Activated B cell treated with CpG ODN at 0.5 μM for 24 hours (primary cell): ENCODE data around the gene B4GALT2. TPM values are rescaled to one million over a fixed set of nuclear protein-coding genes. Genes with fewer than 3 reads are reported as not detected.
A peak's percentile ranks its signal among the peaks of the same experiment; 100 is the strongest.

Source experiments
- ATAC-seq: fragments of 200-7000 bp; cut with Tn5 transposase; one replicate; pipeline ENCODE4 v1.10.0; 2021; ENCODE audit warnings: low read depth, mild to moderate bottlenecking, moderate library complexity
- CTCF ChIA-PET: fragments of 350-600 bp; sonication (Branson Sonifier 250); formaldehyde crosslinking; loops from one replicate; lab custom pipeline; 2021; ENCODE audit warnings: antibody characterized with exemption; lab: Charles Lee
- POLR2A ChIA-PET: fragments of 350-600 bp; sonication (Branson Sonifier 250); formaldehyde crosslinking; loops from one replicate; lab custom pipeline; 2021; ENCODE audit warnings: antibody characterized with exemption; lab: Charles Lee
- DNase-seq: peaks from one replicate; pipeline ENCODE4 v3.0.0; 2022
- H3K27ac Mint-ChIP-seq: one replicate; pipeline ENCODE4 v1.8.0; 2020; ENCODE audit warnings: mixed read lengths
- H3K27me3 Mint-ChIP-seq: one replicate; pipeline ENCODE4 v1.8.0; 2021; ENCODE audit warnings: mixed read lengths
- H3K36me3 Mint-ChIP-seq: one replicate; pipeline ENCODE4 v1.8.0; 2021; ENCODE audit warnings: low read depth, mixed read lengths
- H3K4me1 Mint-ChIP-seq: one replicate; pipeline ENCODE4 v1.8.0; 2021; ENCODE audit warnings: mixed read lengths
- H3K4me3 Mint-ChIP-seq: one replicate; pipeline ENCODE4 v1.8.0; 2020; ENCODE audit warnings: mild to moderate bottlenecking, mixed read lengths
- H3K9me3 Mint-ChIP-seq: one replicate; pipeline ENCODE4 v1.8.0; 2020; ENCODE audit warnings: mixed read lengths
- intact Hi-C: fragments of 100-400 bp; cut with micrococcal nuclease; formaldehyde crosslinking; loops from one replicate; pipeline ENCODE4 v1.15.1; 2024
- total RNA-seq: library from RNA; stranded (reverse); gene quantifications from 2 replicates; pipeline ENCODE4 v1.2.3, GENCODE V29; 2022
- TF ChIP-seq, protein P1 (sequence below): fragments of 200-600 bp; IDR thresholded peaks from one replicate; pipeline ENCODE4 v1.8.0; 2022; ENCODE audit warnings: antibody characterized with exemption, mild to moderate bottlenecking

The B4GALT2 gene
- total RNA-seq, 1 donor from 2014 or later: 8.1 TPM

DNA sequence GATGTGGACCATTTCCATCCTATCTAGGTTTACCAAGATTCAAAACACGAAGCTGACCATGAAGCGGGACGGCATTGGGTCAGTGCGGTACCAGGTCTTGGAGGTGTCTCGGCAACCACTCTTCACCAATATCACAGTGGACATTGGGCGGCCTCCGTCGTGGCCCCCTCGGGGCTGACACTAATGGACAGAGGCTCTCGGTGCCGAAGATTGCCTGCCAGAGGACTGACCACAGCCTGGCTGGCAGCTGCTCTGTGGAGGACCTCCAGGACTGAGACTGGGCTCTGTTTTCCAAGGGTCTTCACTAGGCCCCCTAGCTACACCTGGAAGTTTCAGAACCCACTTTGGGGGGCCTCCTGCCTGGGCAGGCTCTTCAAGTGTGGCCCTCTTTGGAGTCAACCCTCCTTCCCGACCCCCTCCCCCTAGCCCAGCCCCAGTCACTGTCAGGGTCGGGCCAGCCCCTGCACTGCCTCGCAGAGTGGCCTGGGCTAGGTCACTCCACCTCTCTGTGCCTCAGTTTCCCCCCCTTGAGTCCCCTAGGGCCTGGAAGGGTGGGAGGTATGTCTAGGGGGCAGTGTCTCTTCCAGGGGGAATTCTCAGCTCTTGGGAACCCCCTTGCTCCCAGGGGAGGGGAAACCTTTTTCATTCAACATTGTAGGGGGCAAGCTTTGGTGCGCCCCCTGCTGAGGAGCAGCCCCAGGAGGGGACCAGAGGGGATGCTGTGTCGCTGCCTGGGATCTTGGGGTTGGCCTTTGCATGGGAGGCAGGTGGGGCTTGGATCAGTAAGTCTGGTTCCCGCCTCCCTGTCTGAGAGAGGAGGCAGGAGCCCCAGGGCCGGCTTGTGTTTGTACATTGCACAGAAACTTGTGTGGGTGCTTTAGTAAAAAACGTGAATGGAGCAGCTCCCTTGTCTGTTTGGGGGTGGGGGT is 11.5 kb downstream of the B4GALT2 start:
- H3K4me3 Mint-ChIP-seq: peak overlapping the region; percentile 96
- peaks cover 2% of the 10 kb centered on the region for H3K36me3 Mint-ChIP-seq
- POLR2A ChIA-PET: interaction anchor here (2.7 kb wide), 1 partner anchor 15 kb away, joined by 23 read pairs; the partner anchor contains the start of gene ATP6V0B
- TF ChIP-seq, protein P1, sequence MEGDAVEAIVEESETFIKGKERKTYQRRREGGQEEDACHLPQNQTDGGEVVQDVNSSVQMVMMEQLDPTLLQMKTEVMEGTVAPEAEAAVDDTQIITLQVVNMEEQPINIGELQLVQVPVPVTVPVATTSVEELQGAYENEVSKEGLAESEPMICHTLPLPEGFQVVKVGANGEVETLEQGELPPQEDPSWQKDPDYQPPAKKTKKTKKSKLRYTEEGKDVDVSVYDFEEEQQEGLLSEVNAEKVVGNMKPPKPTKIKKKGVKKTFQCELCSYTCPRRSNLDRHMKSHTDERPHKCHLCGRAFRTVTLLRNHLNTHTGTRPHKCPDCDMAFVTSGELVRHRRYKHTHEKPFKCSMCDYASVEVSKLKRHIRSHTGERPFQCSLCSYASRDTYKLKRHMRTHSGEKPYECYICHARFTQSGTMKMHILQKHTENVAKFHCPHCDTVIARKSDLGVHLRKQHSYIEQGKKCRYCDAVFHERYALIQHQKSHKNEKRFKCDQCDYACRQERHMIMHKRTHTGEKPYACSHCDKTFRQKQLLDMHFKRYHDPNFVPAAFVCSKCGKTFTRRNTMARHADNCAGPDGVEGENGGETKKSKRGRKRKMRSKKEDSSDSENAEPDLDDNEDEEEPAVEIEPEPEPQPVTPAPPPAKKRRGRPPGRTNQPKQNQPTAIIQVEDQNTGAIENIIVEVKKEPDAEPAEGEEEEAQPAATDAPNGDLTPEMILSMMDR: no peak
- ATAC-seq: no peak
- peak overlapping the region; percentile 88 for H3K27ac Mint-ChIP-seq
- CTCF ChIA-PET: interaction anchor here (1.0 to 1.6 kb wide), 2 partner anchors 14 to 21 kb away, joined by 3 read pairs; partner anchors contain the start of gene DPH2
- H3K9me3 Mint-ChIP-seq: no peaks in the 10 kb centered on the region
- intact Hi-C loops: loop anchor here (1.0 to 10.0 kb wide), 5 partner anchors 7 to 644 kb away; partner anchors contain the start of genes ATP6V0B and IPO13
- H3K27me3 Mint-ChIP-seq: no peaks in the 10 kb centered on the region
- H3K4me1 Mint-ChIP-seq: peaks cover 36% of the 10 kb centered on the region
- DNase-seq: no peak

DNA sequence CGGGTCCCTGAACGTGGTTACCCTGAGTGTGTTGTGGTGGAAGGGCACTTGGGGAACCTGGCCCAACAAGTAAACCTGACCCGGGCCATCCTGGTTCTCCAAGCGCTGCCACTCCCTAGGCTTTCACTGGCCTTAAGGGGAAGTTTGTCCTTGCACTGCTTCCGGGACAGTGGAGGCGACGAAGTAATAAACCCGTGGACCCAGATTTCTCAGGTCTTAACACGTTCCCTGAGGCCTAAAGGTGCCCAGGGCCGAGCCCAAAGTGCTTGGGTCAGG is 12.1 kb downstream of the B4GALT2 start:
- H3K27ac Mint-ChIP-seq: peak overlapping the region; percentile 88
- H3K27me3 Mint-ChIP-seq: no peaks in the 10 kb centered on the region
- no peak for DNase-seq
- ATAC-seq: peak; percentile 5
- H3K36me3 Mint-ChIP-seq: peaks cover 2% of the 10 kb centered on the region
- H3K9me3 Mint-ChIP-seq: no peaks in the 10 kb centered on the region
- H3K4me3 Mint-ChIP-seq: peak overlapping the region; percentile 96
- TF ChIP-seq, protein P1: no peak
- CTCF ChIA-PET: interaction anchor here (1.6 to 2.8 kb wide), 2 partner anchors 14 to 21 kb away, joined by 3 to 17 read pairs; partner anchors contain the start of gene DPH2
- intact Hi-C loops: loop anchor here (1.0 to 10.0 kb wide), 5 partner anchors 8 to 644 kb away; partner anchors contain the start of genes ATP6V0B and IPO13
- POLR2A ChIA-PET: interaction anchor here (2.7 kb wide), 1 partner anchor 16 kb away, joined by 23 read pairs; the partner anchor contains the start of gene ATP6V0B
- H3K4me1 Mint-ChIP-seq: peaks cover 36% of the 10 kb centered on the region

DNA sequence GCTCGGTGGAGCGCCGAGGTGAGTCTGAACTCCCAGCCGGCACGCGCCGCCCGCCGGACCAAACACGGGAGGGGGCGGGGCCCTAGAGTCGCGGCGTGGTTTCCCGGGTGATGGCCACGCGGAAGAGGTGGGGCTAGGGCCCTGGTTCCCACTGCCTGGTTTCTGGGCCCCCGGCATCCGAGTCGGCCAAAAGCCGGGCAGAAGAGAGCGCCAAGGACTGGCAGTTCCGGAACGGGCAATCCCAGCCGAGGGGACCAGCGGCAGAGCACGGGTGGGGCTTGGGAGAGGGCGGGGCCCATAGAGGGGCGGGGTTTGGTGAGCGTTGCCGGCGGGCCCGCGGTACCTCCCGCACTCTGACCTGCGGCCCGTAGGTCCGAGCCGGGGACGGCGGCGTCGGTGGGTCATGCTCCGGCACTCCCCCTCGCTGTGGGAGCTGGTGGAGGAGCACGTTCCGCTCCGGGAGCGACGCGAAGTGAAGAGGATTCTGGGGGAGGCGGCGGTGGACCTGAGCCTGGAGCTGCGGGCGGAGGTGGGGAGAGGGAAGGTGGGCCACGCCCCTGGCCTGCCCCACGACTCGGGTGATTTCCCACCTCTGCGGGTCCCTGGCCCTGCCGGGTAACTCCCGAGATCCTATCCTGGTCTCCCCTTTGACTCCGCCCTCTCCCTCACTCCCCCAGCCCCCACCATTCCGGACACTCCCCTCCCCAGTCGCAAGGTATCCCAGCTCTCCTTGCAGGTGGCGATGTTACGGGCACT is 12.6 kb downstream of the B4GALT2 start, which contains the start of gene CCDC24:
Gene CCDC24, plus strand, starts transcription at position 124 of the 756 bp plus-strand sequence. Its CDS starts 280 bp downstream, at position 404.
- Mint-ChIP-seq H3K36me3 (peaks cover 2% of the 10 kb centered on the region), H3K27me3 (no peaks in the 10 kb centered on the region), H3K4me3 (peak within 1 kb of the TSS; percentile 96), H3K27ac (peak within 1 kb of the TSS; percentile 88), H3K4me1 (peaks cover 36% of the 10 kb centered on the region), H3K9me3 (no peaks in the 10 kb centered on the region)
- TF ChIP-seq, protein P1: no peak
- DNase-seq (peak; percentile 82), ATAC-seq (peak; percentile 86)
- CTCF ChIA-PET: interaction anchor here (1.6 to 2.8 kb wide), 3 partner anchors 13 to 57 kb away, joined by 3 to 17 read pairs (median 4); partner anchors contain the start of gene DPH2
- intact Hi-C loops: loop anchor here (1.0 to 10.0 kb wide), 5 partner anchors 8 to 643 kb away; partner anchors contain the start of genes ATP6V0B and IPO13
- POLR2A ChIA-PET: interaction anchor here (0.6 to 2.7 kb wide), 3 partner anchors 17 to 1441 kb away, joined by 3 to 23 read pairs (median 5); partner anchors contain the start of gene ATP6V0B

DNA sequence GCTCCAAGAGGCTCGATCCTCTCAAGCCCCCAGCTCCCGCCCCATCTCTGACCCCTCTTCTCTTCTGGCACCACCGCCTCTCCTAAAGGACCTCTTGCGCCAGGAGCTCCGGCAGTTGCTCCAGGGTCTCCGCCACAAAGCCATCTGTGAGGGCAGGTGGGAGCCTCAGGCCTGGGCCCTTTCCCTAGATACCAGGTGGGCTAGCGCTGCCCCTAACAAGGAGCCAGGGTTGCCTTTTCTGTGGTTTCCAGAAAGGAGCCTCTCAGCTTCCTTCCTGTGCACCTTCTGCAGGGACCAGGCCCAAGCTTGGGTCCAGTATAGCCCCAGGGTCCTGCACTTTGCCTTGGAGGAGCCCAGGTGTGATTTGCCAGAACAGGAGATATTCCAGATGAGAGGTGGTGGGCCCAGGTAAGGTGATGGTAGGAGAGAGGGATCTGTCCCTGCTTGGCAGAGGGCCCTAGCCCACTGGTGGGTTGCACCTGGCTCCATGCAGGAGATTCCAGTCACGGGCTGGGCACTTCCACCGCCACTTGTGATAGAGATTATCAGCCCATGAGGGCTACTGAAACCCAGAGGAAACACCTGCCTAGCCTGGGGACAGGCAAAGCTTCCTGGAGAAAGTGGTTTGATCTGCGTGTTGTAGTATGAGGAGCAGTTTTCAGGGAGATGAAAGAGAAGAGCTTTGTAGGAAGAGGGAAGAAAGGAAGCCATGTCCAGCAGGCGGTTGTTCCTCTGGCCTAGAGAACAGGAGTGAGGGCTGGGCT is 13.4 kb downstream of the B4GALT2 start:
- peak overlapping the region; percentile 96 for H3K4me3 Mint-ChIP-seq
- no peaks in the 10 kb centered on the region for H3K27me3 Mint-ChIP-seq
- CTCF ChIA-PET: interaction anchor here (1.6 to 2.8 kb wide), 3 partner anchors 13 to 56 kb away, joined by 3 to 17 read pairs (median 4); partner anchors contain the start of gene DPH2
- H3K36me3 Mint-ChIP-seq: peaks cover 2% of the 10 kb centered on the region
- DNase-seq (no peak), ATAC-seq (no peak)
- peak overlapping the region; percentile 88 for H3K27ac Mint-ChIP-seq
- POLR2A ChIA-PET: interaction anchor here (0.6 to 2.7 kb wide), 4 partner anchors 17 to 1441 kb away, joined by 3 to 23 read pairs (median 4); partner anchors contain the start of gene ATP6V0B
- TF ChIP-seq, protein P1: no peak
- H3K4me1 Mint-ChIP-seq: peaks cover 36% of the 10 kb centered on the region
- no peaks in the 10 kb centered on the region for H3K9me3 Mint-ChIP-seq
- intact Hi-C loops: loop anchor here (10.0 kb wide), 1 partner anchor 642 kb away; no protein-coding TSS in a partner anchor
